WTC11 (cell line): Measurements from ENCODE around the gene LRRC51. TPM values are rescaled to one million over a fixed set of nuclear protein-coding genes. Genes with fewer than 3 reads are reported as not detected.

Experiments
- ATAC-seq: fragments of 200-7000 bp; cut with Tn5 transposase; 2 replicates; pipeline ENCODE4 v1.10.0; 2021; ENCODE audit warnings: mild to moderate bottlenecking, moderate library complexity
- CTCF ChIA-PET: fragments of 300-600 bp; sonication (Branson Sonifier 250); formaldehyde crosslinking; loops from one replicate; lab custom pipeline; 2021; ENCODE audit warnings: antibody characterized with exemption; lab: Charles Lee
- POLR2A ChIA-PET: fragments of 350-600 bp; sonication (Branson Sonifier 250); formaldehyde crosslinking; loops from one replicate; lab custom pipeline; 2021; ENCODE audit warnings: antibody characterized with exemption; lab: Charles Lee
- DNase-seq: peaks from one replicate; pipeline ENCODE4 v3.0.0; 2021; ENCODE audit warnings: low spot score
- H3K27ac Mint-ChIP-seq: 2 replicates; pipeline ENCODE4 v1.8.0; 2021; ENCODE audit warnings: mixed read lengths
- H3K27me3 Mint-ChIP-seq: 2 replicates; pipeline ENCODE4 v1.8.0; 2021; ENCODE audit warnings: low read depth, mild to moderate bottlenecking, moderate library complexity, mixed read lengths
- H3K36me3 Mint-ChIP-seq: 2 replicates; pipeline ENCODE4 v1.8.0; 2021; ENCODE audit warnings: mixed read lengths
- H3K4me1 Mint-ChIP-seq: 2 replicates; pipeline ENCODE4 v1.8.0; 2022; ENCODE audit warnings: mixed read lengths
- H3K4me3 Mint-ChIP-seq: 2 replicates; pipeline ENCODE4 v1.8.0; 2021; ENCODE audit warnings: mild to moderate bottlenecking, moderate library complexity, mixed read lengths
- H3K9me3 Mint-ChIP-seq: 2 replicates; pipeline ENCODE4 v1.8.0; 2021; ENCODE audit warnings: mixed read lengths
- CREB1 ChIP-seq: sonication (generic); formaldehyde crosslinking; IDR thresholded peaks from 2 replicates; pipeline ENCODE4 v1.8.0; 2023; ENCODE audit warnings: mild to moderate bottlenecking, missing genetic modification reagents
- CTCF ChIP-seq: fragments of 200-600 bp; IDR thresholded peaks from 2 replicates; pipeline ENCODE4 v1.8.0; 2022; ENCODE audit warnings: antibody characterized with exemption
- E2F5 ChIP-seq: sonication (generic); formaldehyde crosslinking; IDR thresholded peaks from 2 replicates; pipeline ENCODE4 v1.8.1; 2022; ENCODE audit warnings: mild to moderate bottlenecking, moderate library complexity, missing genetic modification reagents
- GABPB1 ChIP-seq: sonication (generic); formaldehyde crosslinking; IDR thresholded peaks from 2 replicates; pipeline ENCODE4 v1.8.1; 2023; ENCODE audit warnings: mild to moderate bottlenecking, missing genetic modification reagents
- GRHL2 ChIP-seq: fragments of 250-450 bp; sonication (Bioruptor Pico); IDR thresholded peaks from 2 replicates; pipeline ENCODE4 v1.8.0; 2022; ENCODE audit warnings: mild to moderate bottlenecking, moderate library complexity; ENCODE audit not compliant: insufficient replicate concordance, severe bottlenecking
- GTF2I ChIP-seq: fragments of 250-450 bp; sonication (Bioruptor Pico); conservative IDR thresholded peaks from 2 replicates; pipeline ENCODE4 v1.4.0; 2021; ENCODE audit warnings: mild to moderate bottlenecking
- IRF2 ChIP-seq: sonication (generic); formaldehyde crosslinking; IDR thresholded peaks from 2 replicates; pipeline ENCODE4 v1.8.0; 2022; ENCODE audit warnings: low read depth, missing genetic modification reagents, borderline replicate concordance
- KAT7 ChIP-seq: sonication (generic); formaldehyde crosslinking; IDR thresholded peaks from 2 replicates; pipeline ENCODE4 v1.8.1; 2023; ENCODE audit warnings: missing genetic modification reagents, mild to moderate bottlenecking, borderline replicate concordance
- NR1H2 ChIP-seq: sonication (generic); formaldehyde crosslinking; IDR thresholded peaks from 2 replicates; pipeline ENCODE4 v1.9.0; 2021; ENCODE audit warnings: mild to moderate bottlenecking, moderate library complexity, missing genetic modification reagents
- SMAD3 ChIP-seq: sonication (generic); formaldehyde crosslinking; IDR thresholded peaks from 2 replicates; pipeline ENCODE4 v1.8.0; 2022; ENCODE audit warnings: missing genetic modification reagents, mild to moderate bottlenecking, borderline replicate concordance
- STAT6 ChIP-seq: sonication (generic); formaldehyde crosslinking; conservative IDR thresholded peaks from 2 replicates; pipeline ENCODE4 v1.8.1; 2023; ENCODE audit warnings: mild to moderate bottlenecking, low read depth, missing genetic modification reagents, moderate library complexity
- ZBTB43 ChIP-seq: sonication (generic); formaldehyde crosslinking; IDR thresholded peaks from 2 replicates; pipeline ENCODE4 v1.8.1; 2023; ENCODE audit warnings: mild to moderate bottlenecking, missing genetic modification reagents
- ZMAT4 ChIP-seq: fragments of 250-450 bp; sonication (Bioruptor Pico); IDR thresholded peaks from 2 replicates; pipeline ENCODE4 v1.9.0; 2021; ENCODE audit warnings: mild to moderate bottlenecking
- ZNF416 ChIP-seq: fragments of 250-450 bp; sonication (Bioruptor Pico); IDR thresholded peaks from 2 replicates; pipeline ENCODE4 v1.9.0; 2021; ENCODE audit warnings: mild to moderate bottlenecking, inconsistent platforms
- ZNF512 ChIP-seq: sonication (generic); formaldehyde crosslinking; IDR thresholded peaks from 2 replicates; pipeline ENCODE4 v1.8.1; 2022; ENCODE audit warnings: missing genetic modification reagents, borderline replicate concordance
- ZSCAN18 ChIP-seq: fragments of 250-450 bp; sonication (Bioruptor Pico); IDR thresholded peaks from 2 replicates; pipeline ENCODE4 v2.1.2; 2022; ENCODE audit warnings: mild to moderate bottlenecking, moderate library complexity
- total RNA-seq: library from RNA; stranded (reverse); gene quantifications from 3 replicates; pipeline ENCODE4 v1.2.3, GENCODE V29; 2021

Gene LRRC51
- total RNA-seq, 1 experiment from 2014 or later, result 5.3 TPM

GRCh38 chr11:72124046-72124445 lies 43.4 kb downstream of the LRRC51 start:
- H3K36me3 Mint-ChIP-seq, result peaks cover 25% of the 10 kb centered on the region
- ChIA-PET CTCF (interaction anchor here (0.6 kb wide), 1 partner anchor 547 kb away, joined by 4 read pairs; no protein-coding TSS in a partner anchor), POLR2A (no interaction called here)
- no peak for TF ChIP-seq CTCF
- TF ChIP-seq GRHL2 (CRISPR knock-in tag), result no peak
- TF ChIP-seq NR1H2 (CRISPR knock-in tag), result no peak
- no peak for TF ChIP-seq STAT6 (CRISPR knock-in tag)
- TF ChIP-seq IRF2 (CRISPR knock-in tag), result no peak
- no peak for TF ChIP-seq ZBTB43 (CRISPR knock-in tag)
- TF ChIP-seq GTF2I, result no peak
- ATAC-seq, result no peak
- H3K4me3 Mint-ChIP-seq, result no peak overlapping the region
- no peak for DNase-seq
- H3K4me1 Mint-ChIP-seq, result no peaks in the 10 kb centered on the region
- H3K27ac Mint-ChIP-seq, result no peak overlapping the region
- H3K9me3 Mint-ChIP-seq, result peaks cover 58% of the 10 kb centered on the region
- H3K27me3 Mint-ChIP-seq, result peaks cover 70% of the 10 kb centered on the region

GRCh38 chr11:72125956-72126355 lies 45.3 kb downstream of the LRRC51 start:
- H3K36me3 Mint-ChIP-seq, result peaks cover 29% of the 10 kb centered on the region
- no peaks in the 10 kb centered on the region for H3K4me1 Mint-ChIP-seq
- CTCF ChIA-PET, result no interaction called here
- DNase-seq (no peak), ATAC-seq (no peak)
- POLR2A ChIA-PET, result no interaction called here
- TF ChIP-seq ZSCAN18 (CRISPR knock-in tag), result no peak
- TF ChIP-seq ZNF416 (CRISPR knock-in tag), result no peak
- TF ChIP-seq GABPB1, result no peak
- no peak for TF ChIP-seq IRF2 (CRISPR knock-in tag)
- TF ChIP-seq CREB1 (CRISPR knock-in tag), result no peak
- H3K27ac Mint-ChIP-seq, result no peak overlapping the region
- H3K9me3 Mint-ChIP-seq, result peaks cover 68% of the 10 kb centered on the region
- peaks cover 72% of the 10 kb centered on the region for H3K27me3 Mint-ChIP-seq
- H3K4me3 Mint-ChIP-seq, result no peak overlapping the region

GRCh38 chr11:72127923-72128322 lies 47.3 kb downstream of the LRRC51 start:
- CTCF ChIA-PET, result no interaction called here
- peaks cover 75% of the 10 kb centered on the region for H3K27me3 Mint-ChIP-seq
- TF ChIP-seq CTCF, result no peak
- TF ChIP-seq ZBTB43 (CRISPR knock-in tag), result no peak
- no peak for TF ChIP-seq KAT7 (CRISPR knock-in tag)
- TF ChIP-seq ZMAT4 (CRISPR knock-in tag), result no peak
- no peak for TF ChIP-seq ZNF512 (CRISPR knock-in tag)
- no peak for TF ChIP-seq SMAD3 (CRISPR knock-in tag)
- no peak for TF ChIP-seq E2F5 (CRISPR knock-in tag)

More at GRCh38 chr11:72127923-72128322, 47.3 kb downstream of the LRRC51 start:
- Mint-ChIP-seq H3K4me3 (no peak overlapping the region), H3K9me3 (peaks cover 67% of the 10 kb centered on the region), H3K36me3 (peaks cover 29% of the 10 kb centered on the region), H3K4me1 (no peaks in the 10 kb centered on the region), H3K27ac (no peak overlapping the region)
- DNase-seq, result no peak
- no peak for ATAC-seq
- POLR2A ChIA-PET, result no interaction called here
